ENCODE data around the gene FAM209A. TPM values are rescaled to one million over a fixed set of nuclear protein-coding genes. Genes with fewer than 3 reads are reported as not detected.

FAM209A gene
- total RNA-seq, 1 experiment from 2014 or later = 0.34 TPM

DNA sequence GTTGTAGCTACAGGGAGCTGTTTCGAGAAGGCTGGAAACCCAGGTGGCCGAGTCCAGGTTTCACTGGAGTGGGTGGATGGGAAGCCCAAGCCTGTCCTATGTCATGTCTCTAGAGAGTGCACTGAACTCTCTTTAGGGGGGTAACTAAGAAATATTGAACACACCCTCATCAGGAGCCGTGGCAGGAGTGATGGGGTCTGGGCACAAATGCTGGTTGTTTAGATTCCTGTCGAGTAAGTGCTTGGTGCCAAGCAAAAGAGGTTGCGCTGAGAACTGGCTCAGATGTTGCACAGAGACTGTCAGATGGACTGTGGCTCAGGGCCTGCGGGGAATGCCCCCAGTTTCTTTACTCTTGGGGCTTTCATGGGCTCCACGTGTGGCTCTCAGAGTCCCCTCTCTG is 7.3 kb upstream of the FAM209A start:
- no peak overlapping the region for H3K4me3 ChIP-seq (replicated peaks in 1 of 2; ENCODE audit: low read depth in 1 of 2, low read length in 2 of 2)
- BruUV-seq (replicated peaks) = no TSS peak
- no peaks in the 10 kb centered on the region for H3K4me1 ChIP-seq (ENCODE audit: control insufficient read depth in 1 of 2, insufficient read depth in 2 of 2, low read length in 2 of 2)
- H3K79me2 ChIP-seq (ENCODE audit: insufficient read depth, low read length) = no peaks in the 10 kb centered on the region
- ChIA-PET POLR2A (no interaction called here), CTCF (no interaction called here), RAD21 (ENCODE audit: low non-redundant PET in 1 of 2, low total read pairs in 2 of 2, uncharacterized antibody in 2 of 2, unreplicated experiment in 2 of 2) (no interaction called here)
- peaks cover 20 to 23% of the 10 kb centered on the region in 2 experiments; a peak in 3 of 4 replicates for H3K36me3 ChIP-seq (ENCODE audit: control insufficient read depth in 1 of 2, insufficient read depth in 2 of 2, low read length in 2 of 2)
- no peak overlapping the region for H2AFZ ChIP-seq (ENCODE audit: low read depth, low read length, poor library complexity, severe bottlenecking)
- no peaks in the 10 kb centered on the region for H3K27me3 ChIP-seq (ENCODE audit: insufficient read depth, low read length)
- H3K9ac ChIP-seq (ENCODE audit: low read length) = no peak overlapping the region
- DNase-seq (ENCODE audit: low read depth, low spot score) (no peak), ATAC-seq (no peak)
- H3K27ac ChIP-seq (ENCODE audit: low read depth, low read length) = no peak overlapping the region
- no peaks in the 10 kb centered on the region for H3K9me2 ChIP-seq (ENCODE audit: insufficient read depth)
- H4K20me1 ChIP-seq (ENCODE audit: insufficient read depth) = no peaks in the 10 kb centered on the region
- H3K4me2 ChIP-seq (ENCODE audit: low read length) = no peak overlapping the region
- intact Hi-C loops (cut with micrococcal nuclease) = no loop called here
- H3K9me3 ChIP-seq (ENCODE audit: control insufficient read depth in 1 of 2, insufficient read depth in 1 of 2, low read depth in 1 of 2, low read length in 2 of 2) = peaks cover 0 to 7% of the 10 kb centered on the region in 2 experiments; a peak in 1 of 4 replicates
- TF ChIP-seq, protein P1, sequence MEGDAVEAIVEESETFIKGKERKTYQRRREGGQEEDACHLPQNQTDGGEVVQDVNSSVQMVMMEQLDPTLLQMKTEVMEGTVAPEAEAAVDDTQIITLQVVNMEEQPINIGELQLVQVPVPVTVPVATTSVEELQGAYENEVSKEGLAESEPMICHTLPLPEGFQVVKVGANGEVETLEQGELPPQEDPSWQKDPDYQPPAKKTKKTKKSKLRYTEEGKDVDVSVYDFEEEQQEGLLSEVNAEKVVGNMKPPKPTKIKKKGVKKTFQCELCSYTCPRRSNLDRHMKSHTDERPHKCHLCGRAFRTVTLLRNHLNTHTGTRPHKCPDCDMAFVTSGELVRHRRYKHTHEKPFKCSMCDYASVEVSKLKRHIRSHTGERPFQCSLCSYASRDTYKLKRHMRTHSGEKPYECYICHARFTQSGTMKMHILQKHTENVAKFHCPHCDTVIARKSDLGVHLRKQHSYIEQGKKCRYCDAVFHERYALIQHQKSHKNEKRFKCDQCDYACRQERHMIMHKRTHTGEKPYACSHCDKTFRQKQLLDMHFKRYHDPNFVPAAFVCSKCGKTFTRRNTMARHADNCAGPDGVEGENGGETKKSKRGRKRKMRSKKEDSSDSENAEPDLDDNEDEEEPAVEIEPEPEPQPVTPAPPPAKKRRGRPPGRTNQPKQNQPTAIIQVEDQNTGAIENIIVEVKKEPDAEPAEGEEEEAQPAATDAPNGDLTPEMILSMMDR (IDR thresholded peaks at IDR 0.05 in 2 of 3, conservative IDR thresholded peaks at IDR 0.05 in 1 of 3; ENCODE audit: borderline replicate concordance in 1 of 3, insufficient read depth in 1 of 3, low read depth in 2 of 3, low read length in 2 of 3) = no peak
- TF ChIP-seq CEBPB (IDR thresholded peaks at IDR 0.05; ENCODE audit: low read depth) (no peak), ELF1 (IDR thresholded peaks at IDR 0.05; ENCODE audit: borderline replicate concordance, low read depth) (no peak), POLR2AphosphoS5 (IDR thresholded peaks at IDR 0.05; ENCODE audit: low read depth, low read length) (no peak), EZH2phosphoT487 (IDR thresholded peaks at IDR 0.05; ENCODE audit: borderline replicate concordance) (no peak), SRF (IDR thresholded peaks at IDR 0.05; ENCODE audit: low read depth) (no peak), ZNF274 (IDR thresholded peaks at IDR 0.05; ENCODE audit: low read depth, low read length) (no peak), SP1 (IDR thresholded peaks at IDR 0.05; ENCODE audit: low read depth) (no peak)

DNA sequence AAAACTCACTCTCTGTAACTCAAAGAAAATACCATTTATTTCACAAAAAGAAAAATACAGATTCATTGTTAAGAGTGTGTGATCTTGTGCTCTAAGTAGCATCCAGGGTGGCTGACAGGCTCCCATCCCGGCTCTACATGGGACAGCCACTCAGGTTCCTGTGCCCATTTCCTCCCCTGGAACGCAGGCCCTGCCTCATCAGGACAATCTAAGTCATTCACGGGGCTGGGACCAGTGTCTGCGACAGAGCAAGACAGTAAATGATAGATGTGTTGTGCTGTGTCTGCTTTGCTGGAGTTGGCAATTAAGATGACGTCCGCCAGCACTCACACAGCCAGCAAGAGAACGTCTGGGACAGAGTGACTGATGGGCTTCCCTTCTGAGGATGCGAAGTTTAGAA is 6.9 kb upstream of the FAM209A start:
- H4K20me1 ChIP-seq (ENCODE audit: insufficient read depth) = no peaks in the 10 kb centered on the region
- intact Hi-C loops (cut with micrococcal nuclease) = no loop called here
- no peaks in the 10 kb centered on the region for H3K79me2 ChIP-seq (ENCODE audit: insufficient read depth, low read length)
- DNase-seq (ENCODE audit: low read depth, low spot score) (no peak), ATAC-seq (no peak)
- POLR2A ChIA-PET = no interaction called here
- H3K27ac ChIP-seq (ENCODE audit: low read depth, low read length) = no peak overlapping the region
- RAD21 ChIA-PET (ENCODE audit: low non-redundant PET in 1 of 2, low total read pairs in 2 of 2, uncharacterized antibody in 2 of 2, unreplicated experiment in 2 of 2) = no interaction called here
- no peaks in the 10 kb centered on the region for H3K4me1 ChIP-seq (ENCODE audit: control insufficient read depth in 1 of 2, insufficient read depth in 2 of 2, low read length in 2 of 2)
- CTCF ChIA-PET = no interaction called here
- peaks cover 20 to 23% of the 10 kb centered on the region in 2 experiments; a peak in 3 of 4 replicates for H3K36me3 ChIP-seq (ENCODE audit: control insufficient read depth in 1 of 2, insufficient read depth in 2 of 2, low read length in 2 of 2)
- no peaks in the 10 kb centered on the region for H3K9me2 ChIP-seq (ENCODE audit: insufficient read depth)
- H3K9ac ChIP-seq (ENCODE audit: low read length) = no peak overlapping the region
- no peaks in the 10 kb centered on the region for H3K27me3 ChIP-seq (ENCODE audit: insufficient read depth, low read length)
- no TSS peak for BruUV-seq (replicated peaks)
- H3K4me3 ChIP-seq (replicated peaks in 1 of 2; ENCODE audit: low read depth in 1 of 2, low read length in 2 of 2) = no peak overlapping the region
- H3K4me2 ChIP-seq (ENCODE audit: low read length) = no peak overlapping the region
- no peak overlapping the region for H2AFZ ChIP-seq (ENCODE audit: low read depth, low read length, poor library complexity, severe bottlenecking)
- H3K9me3 ChIP-seq (ENCODE audit: control insufficient read depth in 1 of 2, insufficient read depth in 1 of 2, low read depth in 1 of 2, low read length in 2 of 2) = peaks cover 0 to 7% of the 10 kb centered on the region in 2 experiments; a peak in 1 of 4 replicates
- TF ChIP-seq SIN3A (IDR thresholded peaks at IDR 0.05; ENCODE audit: low read depth) = no peak
- TF ChIP-seq SP1 (IDR thresholded peaks at IDR 0.05; ENCODE audit: low read depth) = no peak
- TF ChIP-seq, protein P2, sequence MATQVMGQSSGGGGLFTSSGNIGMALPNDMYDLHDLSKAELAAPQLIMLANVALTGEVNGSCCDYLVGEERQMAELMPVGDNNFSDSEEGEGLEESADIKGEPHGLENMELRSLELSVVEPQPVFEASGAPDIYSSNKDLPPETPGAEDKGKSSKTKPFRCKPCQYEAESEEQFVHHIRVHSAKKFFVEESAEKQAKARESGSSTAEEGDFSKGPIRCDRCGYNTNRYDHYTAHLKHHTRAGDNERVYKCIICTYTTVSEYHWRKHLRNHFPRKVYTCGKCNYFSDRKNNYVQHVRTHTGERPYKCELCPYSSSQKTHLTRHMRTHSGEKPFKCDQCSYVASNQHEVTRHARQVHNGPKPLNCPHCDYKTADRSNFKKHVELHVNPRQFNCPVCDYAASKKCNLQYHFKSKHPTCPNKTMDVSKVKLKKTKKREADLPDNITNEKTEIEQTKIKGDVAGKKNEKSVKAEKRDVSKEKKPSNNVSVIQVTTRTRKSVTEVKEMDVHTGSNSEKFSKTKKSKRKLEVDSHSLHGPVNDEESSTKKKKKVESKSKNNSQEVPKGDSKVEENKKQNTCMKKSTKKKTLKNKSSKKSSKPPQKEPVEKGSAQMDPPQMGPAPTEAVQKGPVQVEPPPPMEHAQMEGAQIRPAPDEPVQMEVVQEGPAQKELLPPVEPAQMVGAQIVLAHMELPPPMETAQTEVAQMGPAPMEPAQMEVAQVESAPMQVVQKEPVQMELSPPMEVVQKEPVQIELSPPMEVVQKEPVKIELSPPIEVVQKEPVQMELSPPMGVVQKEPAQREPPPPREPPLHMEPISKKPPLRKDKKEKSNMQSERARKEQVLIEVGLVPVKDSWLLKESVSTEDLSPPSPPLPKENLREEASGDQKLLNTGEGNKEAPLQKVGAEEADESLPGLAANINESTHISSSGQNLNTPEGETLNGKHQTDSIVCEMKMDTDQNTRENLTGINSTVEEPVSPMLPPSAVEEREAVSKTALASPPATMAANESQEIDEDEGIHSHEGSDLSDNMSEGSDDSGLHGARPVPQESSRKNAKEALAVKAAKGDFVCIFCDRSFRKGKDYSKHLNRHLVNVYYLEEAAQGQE (IDR thresholded peaks at IDR 0.05; ENCODE audit: low read depth) = no peak
- TF ChIP-seq, protein P3, sequence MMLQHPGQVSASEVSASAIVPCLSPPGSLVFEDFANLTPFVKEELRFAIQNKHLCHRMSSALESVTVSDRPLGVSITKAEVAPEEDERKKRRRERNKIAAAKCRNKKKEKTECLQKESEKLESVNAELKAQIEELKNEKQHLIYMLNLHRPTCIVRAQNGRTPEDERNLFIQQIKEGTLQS (IDR thresholded peaks at IDR 0.05) = no peak
- no peak for TF ChIP-seq CEBPB (IDR thresholded peaks at IDR 0.05; ENCODE audit: low read depth)
- TF ChIP-seq JUND (IDR thresholded peaks at IDR 0.05) = no peak
- no peak for TF ChIP-seq ZNF274 (IDR thresholded peaks at IDR 0.05; ENCODE audit: low read depth, low read length)
- no peak for TF ChIP-seq CBX3 (IDR thresholded peaks at IDR 0.05; ENCODE audit: low read depth)
